Neural progenitor cell (in vitro differentiated cells): ENCODE results near the gene MFAP1.
"Not testable (repeated sequence)": the region's sequence is repeated elsewhere in the genome, so short reads cannot be mapped to it uniquely, and the experiment has no call there.

Experiments used
- EZH2 ChIP-seq: fragments of 200-600 bp; sonication (generic); IDR thresholded peaks from 2 replicates; pipeline ENCODE4 v1.6.1; 2017; ENCODE audit warnings: antibody characterized with exemption, mild to moderate bottlenecking, moderate library complexity
- TF ChIP-seq, protein P1 (sequence below): fragments of 200-600 bp; sonication (generic); IDR thresholded peaks from 2 replicates; pipeline ENCODE4 v1.5.1; 2017; ENCODE audit warnings: antibody characterized with exemption, mild to moderate bottlenecking

GRCh38 chr15:43815064-43815463 lies 9.4 kb downstream of the MFAP1 start:
- TF ChIP-seq, protein P1, sequence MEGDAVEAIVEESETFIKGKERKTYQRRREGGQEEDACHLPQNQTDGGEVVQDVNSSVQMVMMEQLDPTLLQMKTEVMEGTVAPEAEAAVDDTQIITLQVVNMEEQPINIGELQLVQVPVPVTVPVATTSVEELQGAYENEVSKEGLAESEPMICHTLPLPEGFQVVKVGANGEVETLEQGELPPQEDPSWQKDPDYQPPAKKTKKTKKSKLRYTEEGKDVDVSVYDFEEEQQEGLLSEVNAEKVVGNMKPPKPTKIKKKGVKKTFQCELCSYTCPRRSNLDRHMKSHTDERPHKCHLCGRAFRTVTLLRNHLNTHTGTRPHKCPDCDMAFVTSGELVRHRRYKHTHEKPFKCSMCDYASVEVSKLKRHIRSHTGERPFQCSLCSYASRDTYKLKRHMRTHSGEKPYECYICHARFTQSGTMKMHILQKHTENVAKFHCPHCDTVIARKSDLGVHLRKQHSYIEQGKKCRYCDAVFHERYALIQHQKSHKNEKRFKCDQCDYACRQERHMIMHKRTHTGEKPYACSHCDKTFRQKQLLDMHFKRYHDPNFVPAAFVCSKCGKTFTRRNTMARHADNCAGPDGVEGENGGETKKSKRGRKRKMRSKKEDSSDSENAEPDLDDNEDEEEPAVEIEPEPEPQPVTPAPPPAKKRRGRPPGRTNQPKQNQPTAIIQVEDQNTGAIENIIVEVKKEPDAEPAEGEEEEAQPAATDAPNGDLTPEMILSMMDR, result not testable (repeated sequence)
- TF ChIP-seq EZH2, result not testable (repeated sequence)
